HCT116 (cell line): ENCODE data around the gene TWSG1. TPM values are rescaled to one million over a fixed set of nuclear protein-coding genes. Genes with fewer than 3 reads are reported as not detected.

Source experiments
- ATAC-seq: fragments of 200-7000 bp; cut with Tn5 transposase; 2 replicates; pipeline ENCODE4 v1.9.1; 2020; ENCODE audit warnings: mild to moderate bottlenecking, moderate library complexity
- BruUV-seq: library from RNA; stranded (reverse); fragments of 400-500 nt; replicated peaks from 2 replicates; lab custom pipeline; 2021; lab: Mats Ljungman, UMichigan
- CTCF ChIA-PET: fragments of 300-600 bp; sonication (Branson Sonifier 250); formaldehyde crosslinking; loops from one replicate; lab custom pipeline; 2021; ENCODE audit warnings: antibody characterized with exemption; lab: Charles Lee
- POLR2A ChIA-PET: fragments of 300-600, 350-600 bp; sonication (Branson Sonifier 250); formaldehyde crosslinking; loops from one replicate; lab custom pipeline; 2021; ENCODE audit warnings: antibody characterized with exemption; lab: Charles Lee
- RAD21 ChIA-PET, 2 experiments: fragments of 300-600 bp; sonication (Branson Sonifier 250); formaldehyde crosslinking; loops; one replicate each; lab custom pipeline; 2023; ENCODE audit warnings: low total read pairs in 2 of 2; ENCODE audit not compliant: uncharacterized antibody in 2 of 2, unreplicated experiment in 2 of 2, low non-redundant PET in 1 of 2; lab: Charles Lee
- DNase-seq: peaks from one replicate; pipeline ENCODE4 v3.0.0-alpha.2; 2010; ENCODE audit warnings: low read depth, low spot score
- H2AFZ ChIP-seq: fragments of 200-600 bp; shearing (Covaris generic), sonication (generic); 2 replicates; pipeline ENCODE4 v1.6.1; 2017; ENCODE audit warnings: low read depth, mixed run types, mixed read lengths, antibody characterized with exemption, low read length; ENCODE audit not compliant: poor library complexity, severe bottlenecking
- H3K27ac ChIP-seq: 2 replicates; pipeline ENCODE4 v1.5.1; 2012; ENCODE audit warnings: low read depth, low read length
- H3K27me3 ChIP-seq: fragments of 200-600 bp; sonication (generic); 2 replicates; pipeline ENCODE4 v1.6.1; 2016; ENCODE audit warnings: mixed run types, low read length, mixed read lengths; ENCODE audit not compliant: insufficient read depth
- H3K36me3 ChIP-seq, 2 experiments: fragments of 200-500 bp in 1 of 2; fragments of 200-600 bp in 1 of 2; sonication (Bioruptor generic) in 1 of 2; sonication (generic) in 1 of 2; 2 replicates each; pipeline versions ENCODE4 v1.5.1 to v1.6.1; 2014 to 2016; ENCODE audit warnings: low read length in 2 of 2, inconsistent platforms in 1 of 2, mixed read lengths in 1 of 2, mixed run types in 1 of 2; ENCODE audit not compliant: insufficient read depth in 2 of 2, control insufficient read depth in 1 of 2
- H3K4me1 ChIP-seq, 2 experiments: fragments of 200-600 bp in 1 of 2; sonication (generic) in 1 of 2; 2 replicates each; pipeline versions ENCODE4 v1.5.1 to v1.6.1; 2012 to 2017; ENCODE audit warnings: low read length in 2 of 2, inconsistent platforms in 1 of 2, mild to moderate bottlenecking in 1 of 2, mixed read lengths in 1 of 2, mixed run types in 1 of 2, moderate library complexity in 1 of 2; ENCODE audit not compliant: insufficient read depth in 2 of 2, control insufficient read depth in 1 of 2
- H3K4me2 ChIP-seq: fragments of 200-600 bp; sonication (generic); 2 replicates; pipeline ENCODE4 v1.6.1; 2017; ENCODE audit warnings: mixed run types, low read length, mixed read lengths
- H3K4me3 ChIP-seq, 2 experiments: fragments of 200-600 bp in 1 of 2; sonication (generic) in 1 of 2; replicated peaks in 1 of 2; 2 replicates each; pipeline ENCODE4 v1.5.1; 2011 to 2016; ENCODE audit warnings: low read length in 2 of 2, control low read depth in 1 of 2, low read depth in 1 of 2, mild to moderate bottlenecking in 1 of 2, mixed read lengths in 1 of 2, mixed run types in 1 of 2
- H3K79me2 ChIP-seq: fragments of 200-600 bp; sonication (generic); 2 replicates; pipeline ENCODE4 v1.6.1; 2017; ENCODE audit warnings: mild to moderate bottlenecking, mixed run types, low read length, moderate library complexity, mixed read lengths; ENCODE audit not compliant: insufficient read depth
- H3K9ac ChIP-seq: fragments of 200-600 bp; sonication (generic); 2 replicates; pipeline ENCODE4 v1.6.1; 2016; ENCODE audit warnings: low read length, mixed read lengths
- H3K9me2 ChIP-seq: fragments of 200-600 bp; sonication (generic), shearing (Covaris generic); 2 replicates; pipeline ENCODE4 v1.6.1; 2017; ENCODE audit warnings: mixed run types, mild to moderate bottlenecking, moderate library complexity; ENCODE audit not compliant: insufficient read depth
- H3K9me3 ChIP-seq, 2 experiments: fragments of 200-500 bp in 1 of 2; fragments of 200-600 bp in 1 of 2; sonication (Bioruptor generic) in 1 of 2; sonication (generic) in 1 of 2; 2 replicates each; pipeline ENCODE4 v1.6.1; 2014 to 2017; ENCODE audit warnings: low read length in 2 of 2, mixed read lengths in 2 of 2, inconsistent platforms in 1 of 2, low read depth in 1 of 2, mild to moderate bottlenecking in 1 of 2, mixed run types in 1 of 2, moderate library complexity in 1 of 2; ENCODE audit not compliant: control insufficient read depth in 1 of 2, insufficient read depth in 1 of 2
- H4K20me1 ChIP-seq: fragments of 200-600 bp; sonication (generic), shearing (Covaris generic); 2 replicates; pipeline ENCODE4 v1.6.1; 2017; ENCODE audit warnings: mixed run types, mild to moderate bottlenecking, moderate library complexity; ENCODE audit not compliant: insufficient read depth
- CBX3 ChIP-seq: IDR thresholded peaks from 2 replicates; pipeline ENCODE4 v1.6.1; 2012; ENCODE audit warnings: low read depth
- EGR1 ChIP-seq: IDR thresholded peaks from 2 replicates; pipeline ENCODE4 v1.6.1; 2012; ENCODE audit warnings: low read depth
- ELF1 ChIP-seq: IDR thresholded peaks from 2 replicates; pipeline ENCODE4 v1.6.1; 2012; ENCODE audit warnings: low read depth, borderline replicate concordance
- EZH2phosphoT487 ChIP-seq: fragments of 200-600 bp; IDR thresholded peaks from 2 replicates; pipeline ENCODE4 v1.6.1; 2018; ENCODE audit warnings: antibody characterized with exemption, borderline replicate concordance
- FOSL1 ChIP-seq: IDR thresholded peaks from 2 replicates; pipeline ENCODE4 v1.6.1; 2012; ENCODE audit warnings: low read depth
- POLR2A ChIP-seq: IDR thresholded peaks from 2 replicates; pipeline ENCODE4 v1.7.0; 2011; ENCODE audit warnings: borderline replicate concordance; ENCODE audit not compliant: insufficient read depth, insufficient read length; ENCODE audit errors: extremely low read depth
- RAD21 ChIP-seq: IDR thresholded peaks from 2 replicates; pipeline ENCODE4 v1.6.1; 2012; ENCODE audit warnings: low read depth, mild to moderate bottlenecking
- SIN3A ChIP-seq: IDR thresholded peaks from 2 replicates; pipeline ENCODE4 v1.6.1; 2012; ENCODE audit warnings: low read depth
- SP1 ChIP-seq: IDR thresholded peaks from 2 replicates; pipeline ENCODE4 v1.6.1; 2012; ENCODE audit warnings: low read depth
- SRF ChIP-seq: IDR thresholded peaks from 2 replicates; pipeline ENCODE4 v1.6.1; 2012; ENCODE audit warnings: low read depth
- ZFX ChIP-seq: fragments of 450-650 bp; IDR thresholded peaks from 2 replicates; pipeline ENCODE4 v1.6.1; 2017
- ZNF274 ChIP-seq: fragments of 200-500 bp; sonication (Bioruptor generic); IDR thresholded peaks from 2 replicates; pipeline ENCODE4 v1.6.1; 2014; ENCODE audit warnings: mild to moderate bottlenecking, low read depth, low read length, inconsistent platforms
- intact Hi-C: fragments of 100-400 bp; cut with micrococcal nuclease; formaldehyde crosslinking; loops from 2 replicates; pipeline ENCODE4 v1.10.0; 2022
- total RNA-seq: library from RNA; stranded (reverse); gene quantifications from one replicate; pipeline ENCODE4 v1.2.1, GENCODE V29; 2021; ENCODE audit not compliant: unreplicated experiment
- TF ChIP-seq, protein P1 (sequence below): IDR thresholded peaks from 2 replicates; pipeline ENCODE4 v1.6.1; 2012; ENCODE audit warnings: low read depth

The TWSG1 gene
- total RNA-seq, 1 experiment from 2014 or later = 35.7 TPM

DNA sequence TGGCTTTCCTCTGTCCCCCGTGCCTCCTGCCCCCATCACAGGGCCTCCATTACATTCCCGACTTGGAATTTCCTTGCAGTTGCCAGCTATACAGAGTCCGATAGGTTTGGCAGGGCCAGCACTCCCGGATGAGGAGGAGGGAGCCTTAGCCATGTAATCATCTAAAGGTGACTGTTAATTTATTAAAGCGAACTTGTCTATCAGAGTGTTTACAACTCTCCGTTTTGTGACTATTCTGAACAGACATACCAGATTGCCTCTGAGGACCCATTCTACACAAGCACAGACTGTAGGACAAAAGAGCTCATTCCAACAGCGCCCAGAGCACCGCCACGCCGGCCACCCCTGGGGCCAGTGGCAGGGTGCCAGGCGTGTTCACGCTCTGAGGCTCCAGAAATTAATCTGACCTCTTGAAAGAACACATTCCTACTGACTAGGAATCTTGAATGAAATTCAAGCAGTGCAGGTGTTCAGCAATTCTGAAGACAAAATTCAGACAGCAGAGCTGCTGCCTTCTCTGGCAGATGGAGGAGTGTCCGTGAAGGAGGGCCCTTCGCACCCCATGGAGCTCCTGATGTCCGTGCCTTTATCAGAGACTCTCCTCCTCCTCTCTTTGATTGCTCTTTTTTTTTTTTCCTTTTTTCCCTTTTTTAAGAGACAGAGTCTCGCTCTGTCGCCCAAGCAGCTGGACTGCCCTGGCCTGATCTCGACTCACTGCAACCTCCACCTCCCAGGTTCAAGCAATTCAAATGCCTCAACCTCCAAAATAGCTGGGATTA lies 82.7 kb downstream of the TWSG1 start:
- TF ChIP-seq ZFX = no peak
- no peak for TF ChIP-seq RAD21
- no peak for TF ChIP-seq SRF
- no peak for TF ChIP-seq SP1
- no peak for TF ChIP-seq POLR2A
- TF ChIP-seq ELF1 = no peak
- TF ChIP-seq FOSL1 = no peak
- TF ChIP-seq EZH2phosphoT487 = no peak
- TF ChIP-seq ZNF274 = no peak
- no peak for TF ChIP-seq EGR1
- TF ChIP-seq CBX3 = no peak
- TF ChIP-seq, protein P1, sequence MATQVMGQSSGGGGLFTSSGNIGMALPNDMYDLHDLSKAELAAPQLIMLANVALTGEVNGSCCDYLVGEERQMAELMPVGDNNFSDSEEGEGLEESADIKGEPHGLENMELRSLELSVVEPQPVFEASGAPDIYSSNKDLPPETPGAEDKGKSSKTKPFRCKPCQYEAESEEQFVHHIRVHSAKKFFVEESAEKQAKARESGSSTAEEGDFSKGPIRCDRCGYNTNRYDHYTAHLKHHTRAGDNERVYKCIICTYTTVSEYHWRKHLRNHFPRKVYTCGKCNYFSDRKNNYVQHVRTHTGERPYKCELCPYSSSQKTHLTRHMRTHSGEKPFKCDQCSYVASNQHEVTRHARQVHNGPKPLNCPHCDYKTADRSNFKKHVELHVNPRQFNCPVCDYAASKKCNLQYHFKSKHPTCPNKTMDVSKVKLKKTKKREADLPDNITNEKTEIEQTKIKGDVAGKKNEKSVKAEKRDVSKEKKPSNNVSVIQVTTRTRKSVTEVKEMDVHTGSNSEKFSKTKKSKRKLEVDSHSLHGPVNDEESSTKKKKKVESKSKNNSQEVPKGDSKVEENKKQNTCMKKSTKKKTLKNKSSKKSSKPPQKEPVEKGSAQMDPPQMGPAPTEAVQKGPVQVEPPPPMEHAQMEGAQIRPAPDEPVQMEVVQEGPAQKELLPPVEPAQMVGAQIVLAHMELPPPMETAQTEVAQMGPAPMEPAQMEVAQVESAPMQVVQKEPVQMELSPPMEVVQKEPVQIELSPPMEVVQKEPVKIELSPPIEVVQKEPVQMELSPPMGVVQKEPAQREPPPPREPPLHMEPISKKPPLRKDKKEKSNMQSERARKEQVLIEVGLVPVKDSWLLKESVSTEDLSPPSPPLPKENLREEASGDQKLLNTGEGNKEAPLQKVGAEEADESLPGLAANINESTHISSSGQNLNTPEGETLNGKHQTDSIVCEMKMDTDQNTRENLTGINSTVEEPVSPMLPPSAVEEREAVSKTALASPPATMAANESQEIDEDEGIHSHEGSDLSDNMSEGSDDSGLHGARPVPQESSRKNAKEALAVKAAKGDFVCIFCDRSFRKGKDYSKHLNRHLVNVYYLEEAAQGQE = no peak
- no peak for TF ChIP-seq SIN3A
- intact Hi-C loops = no loop called here
- H3K27ac ChIP-seq = no peak overlapping the region
- ChIA-PET RAD21 (no interaction called here), POLR2A (no interaction called here), CTCF (no interaction called here)
- H3K9me2 ChIP-seq = no peaks in the 10 kb centered on the region
- no peak for ATAC-seq
- BruUV-seq = no TSS peak
- H3K9me3 ChIP-seq = no peaks in the 10 kb centered on the region
- no peak overlapping the region for H3K4me2 ChIP-seq
- 0 out of 4 replicates have a peak, but pooled peaks cover 0 to 4% of the 10 kb centered on the region in 2 experiments for H3K4me1 ChIP-seq
- H3K9ac ChIP-seq = no peak overlapping the region
- DNase-seq = no peak
- no peaks in the 10 kb centered on the region for H3K36me3 ChIP-seq
- H3K27me3 ChIP-seq = no peaks in the 10 kb centered on the region
- no peaks in the 10 kb centered on the region for H4K20me1 ChIP-seq
- no peaks in the 10 kb centered on the region for H3K79me2 ChIP-seq
- no peak overlapping the region for H3K4me3 ChIP-seq
- no peak overlapping the region for H2AFZ ChIP-seq
